NCI-H82 (cell line): ENCODE results near the gene APBA2.
"Not testable (repeated sequence)": the region's sequence is repeated elsewhere in the genome, so short reads cannot be mapped to it uniquely, and the experiment has no call there.

Experiments
- DNase-seq: peaks from one replicate; lab custom pipeline; 2025; lab: John Stamatoyannopoulos, UW

APBA2 gene

GRCh38 chr15:28998511-28998910 lies 112.7 kb downstream of the APBA2 start:
- no peak for DNase-seq

- DNase-seq: no peak
Observed at GRCh38 chr15:29003191-29003839, 117.5 kb downstream of the APBA2 start.

GRCh38 chr15:29003840-29004233 lies 118.1 kb downstream of the APBA2 start:
- no peak for DNase-seq

GRCh38 chr15:29005931-29006330 lies 120.2 kb downstream of the APBA2 start:
- no peak for DNase-seq

- no peak for DNase-seq
Observed at GRCh38 chr15:29008846-29009245, 123.1 kb downstream of the APBA2 start.

- DNase-seq: no peak
Observed at GRCh38 chr15:29012097-29012496, 126.3 kb downstream of the APBA2 start.

- no peak for DNase-seq
Observed at GRCh38 chr15:29014493-29014892, 128.7 kb downstream of the APBA2 start.

GRCh38 chr15:29016518-29016917 lies 130.7 kb downstream of the APBA2 start:
- DNase-seq: no peak

GRCh38 chr15:29018120-29018805 lies 132.5 kb downstream of the APBA2 start:
- no peak for DNase-seq

- no peak for DNase-seq
Observed at GRCh38 chr15:29018995-29019976, 133.5 kb downstream of the APBA2 start.

- DNase-seq: no peak
Observed at GRCh38 chr15:29021857-29022256, 136.1 kb downstream of the APBA2 start.

- DNase-seq: no peak
Observed at GRCh38 chr15:29024662-29025061, 138.9 kb downstream of the APBA2 start.

- DNase-seq: not testable (repeated sequence)
Observed at GRCh38 chr15:29025411-29025810, 139.6 kb downstream of the APBA2 start.

- DNase-seq: not testable (repeated sequence)
Observed at GRCh38 chr15:29028158-29028557, 142.4 kb downstream of the APBA2 start.

GRCh38 chr15:29029651-29030195 lies 143.9 kb downstream of the APBA2 start:
- DNase-seq: no peak

- DNase-seq: no peak
Observed at GRCh38 chr15:29031502-29032228, 145.9 kb downstream of the APBA2 start.

GRCh38 chr15:29032229-29032625 lies 146.5 kb downstream of the APBA2 start:
- no peak for DNase-seq

GRCh38 chr15:29032751-29033150 lies 147.0 kb downstream of the APBA2 start:
- DNase-seq: no peak

GRCh38 chr15:29034151-29034550 lies 148.4 kb downstream of the APBA2 start:
- DNase-seq: no peak

- no peak for DNase-seq
Observed at GRCh38 chr15:29034593-29035335, 149.0 kb downstream of the APBA2 start.
